SU-DHL-6 (cell line): ENCODE data around the gene IDH3G.

ENCODE experiments used
- H2AFZ ChIP-seq: fragments of 200-600 bp; sonication (generic); 2 replicates; pipeline ENCODE4 v1.6.1; 2014; ENCODE audit warnings: low read depth, mild to moderate bottlenecking, moderate library complexity, mixed read lengths, antibody characterized with exemption, low read length; ENCODE audit not compliant: severe bottlenecking
- H3F3A ChIP-seq: fragments of 200-600 bp; shearing (Covaris generic); 2 replicates; pipeline ENCODE4 v1.6.0; 2016; ENCODE audit warnings: antibody characterized with exemption, mild to moderate bottlenecking; ENCODE audit not compliant: insufficient read depth
- H3K27ac ChIP-seq: fragments of 200-600 bp; sonication (generic); 2 replicates; pipeline ENCODE4 v1.5.1; 2016; ENCODE audit warnings: low read depth, mild to moderate bottlenecking, low read length, moderate library complexity, mixed read lengths
- H3K27me3 ChIP-seq: fragments of 200-600 bp; sonication (generic), shearing (Covaris generic); 2 replicates; pipeline ENCODE4 v1.6.0; 2014; ENCODE audit warnings: mild to moderate bottlenecking, low read length
- H3K36me3 ChIP-seq: fragments of 200-600 bp; sonication (generic); 2 replicates; pipeline ENCODE4 v1.6.1; 2014; ENCODE audit warnings: mild to moderate bottlenecking, low read length, mixed read lengths
- H3K4me2 ChIP-seq: fragments of 300-600, 200-600 bp; shearing (Covaris generic), sonication (generic); 2 replicates; pipeline ENCODE4 v1.6.0; 2014; ENCODE audit warnings: low read length, low read depth, mild to moderate bottlenecking; ENCODE audit not compliant: poor library complexity, severe bottlenecking
- H3K4me3 ChIP-seq: fragments of 200-600 bp; sonication (generic); 2 replicates; pipeline ENCODE4 v1.5.1; 2014; ENCODE audit warnings: antibody characterized with exemption, low read length, mild to moderate bottlenecking, mixed read lengths; ENCODE audit not compliant: insufficient read depth, poor library complexity, severe bottlenecking
- H3K79me2 ChIP-seq: fragments of 200-600 bp; sonication (generic); 2 replicates; pipeline ENCODE4 v1.6.1; 2014; ENCODE audit warnings: mild to moderate bottlenecking, low read length, moderate library complexity; ENCODE audit not compliant: insufficient read depth
- H3K9ac ChIP-seq: fragments of 200-600 bp; sonication (generic); 2 replicates; pipeline ENCODE4 v1.7.0; 2014; ENCODE audit warnings: mild to moderate bottlenecking, low read length
- H3K9me2 ChIP-seq: fragments of 200-600 bp; sonication (generic); replicated peaks from 2 replicates; pipeline ENCODE4 v1.6.1; 2014; ENCODE audit warnings: low read length; ENCODE audit not compliant: insufficient read depth
- H3K9me3 ChIP-seq: fragments of 200-600 bp; sonication (generic); 2 replicates; pipeline ENCODE4 v1.6.1; 2014; ENCODE audit warnings: low read length, mixed read lengths; ENCODE audit not compliant: insufficient read depth
- H4K20me1 ChIP-seq: fragments of 200-600 bp; sonication (generic); 2 replicates; pipeline ENCODE4 v1.6.1; 2014; ENCODE audit warnings: low read depth, mild to moderate bottlenecking, antibody characterized with exemption, low read length, moderate library complexity, mixed read lengths
- EZH2phosphoT487 ChIP-seq: fragments of 200-600 bp; sonication (generic), shearing (Covaris generic); conservative IDR thresholded peaks from 2 replicates; pipeline ENCODE4 v1.6.1; 2018; ENCODE audit warnings: mild to moderate bottlenecking, antibody characterized with exemption, low read length, moderate library complexity, mixed read lengths
- TF ChIP-seq, protein P1 (sequence below): fragments of 200-600 bp; sonication (generic); IDR thresholded peaks from one replicate; pipeline ENCODE4 v1.5.1; 2017; ENCODE audit warnings: antibody characterized with exemption, mild to moderate bottlenecking, low read length, moderate library complexity; ENCODE audit not compliant: insufficient read depth, poor library complexity, severe bottlenecking

Gene IDH3G

DNA sequence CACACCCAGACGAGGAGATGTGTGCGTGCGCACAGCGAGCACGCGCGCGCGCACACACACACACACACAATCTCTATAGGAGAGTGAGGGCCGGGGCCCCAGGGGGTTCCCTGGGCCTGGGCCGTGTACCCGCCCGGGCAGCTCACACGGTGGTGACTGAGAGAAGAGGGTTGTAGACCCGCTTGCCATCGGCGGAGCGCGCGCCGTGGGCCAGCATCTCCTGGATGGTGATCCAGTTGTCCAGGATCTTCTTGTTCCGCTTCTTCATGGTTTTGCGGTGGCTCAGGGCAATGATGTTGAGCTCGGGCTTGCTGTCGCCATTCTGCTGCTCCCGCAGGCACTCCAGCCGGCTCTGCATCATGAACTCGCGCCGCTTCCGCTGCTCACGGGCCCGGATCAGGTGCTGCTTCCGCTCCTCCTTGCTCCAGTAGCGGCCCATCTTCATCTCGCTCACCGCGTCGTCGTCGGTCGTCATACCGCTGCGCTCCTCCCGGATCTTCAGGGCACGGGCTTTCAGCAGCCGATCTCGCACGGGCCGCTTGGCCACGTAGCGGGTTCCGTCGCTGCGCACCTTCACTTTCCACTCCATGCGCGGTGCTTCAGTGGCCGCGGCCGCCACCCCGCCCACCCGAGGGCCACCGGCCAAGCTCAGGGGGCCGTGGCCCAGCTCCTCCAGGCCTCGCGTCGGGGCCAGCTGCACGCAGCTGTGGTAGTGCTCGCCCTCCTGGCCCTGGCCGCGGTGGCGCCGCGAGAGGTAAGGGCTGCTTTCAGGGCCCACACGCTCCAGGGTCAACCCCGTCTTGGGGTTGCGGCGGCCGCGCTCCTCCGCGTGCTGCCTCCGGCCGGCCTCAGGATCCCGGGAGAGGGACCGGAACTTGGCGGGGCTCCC, 9.3 kb upstream of the IDH3G start:
- H3K27me3 ChIP-seq = no peaks in the 10 kb centered on the region
- no peaks in the 10 kb centered on the region for H3K36me3 ChIP-seq
- H2AFZ ChIP-seq = no peak overlapping the region
- H3K9me2 ChIP-seq = no peaks in the 10 kb centered on the region
- H3K4me2 ChIP-seq = no peak overlapping the region
- no peaks in the 10 kb centered on the region for H3K79me2 ChIP-seq
- H3K9ac ChIP-seq = no peak overlapping the region
- no peak overlapping the region for H3K27ac ChIP-seq
- H3F3A ChIP-seq = no peaks in the 10 kb centered on the region
- no peaks in the 10 kb centered on the region for H4K20me1 ChIP-seq
- no peaks in the 10 kb centered on the region for H3K9me3 ChIP-seq
- no peak overlapping the region for H3K4me3 ChIP-seq
- TF ChIP-seq, protein P1, sequence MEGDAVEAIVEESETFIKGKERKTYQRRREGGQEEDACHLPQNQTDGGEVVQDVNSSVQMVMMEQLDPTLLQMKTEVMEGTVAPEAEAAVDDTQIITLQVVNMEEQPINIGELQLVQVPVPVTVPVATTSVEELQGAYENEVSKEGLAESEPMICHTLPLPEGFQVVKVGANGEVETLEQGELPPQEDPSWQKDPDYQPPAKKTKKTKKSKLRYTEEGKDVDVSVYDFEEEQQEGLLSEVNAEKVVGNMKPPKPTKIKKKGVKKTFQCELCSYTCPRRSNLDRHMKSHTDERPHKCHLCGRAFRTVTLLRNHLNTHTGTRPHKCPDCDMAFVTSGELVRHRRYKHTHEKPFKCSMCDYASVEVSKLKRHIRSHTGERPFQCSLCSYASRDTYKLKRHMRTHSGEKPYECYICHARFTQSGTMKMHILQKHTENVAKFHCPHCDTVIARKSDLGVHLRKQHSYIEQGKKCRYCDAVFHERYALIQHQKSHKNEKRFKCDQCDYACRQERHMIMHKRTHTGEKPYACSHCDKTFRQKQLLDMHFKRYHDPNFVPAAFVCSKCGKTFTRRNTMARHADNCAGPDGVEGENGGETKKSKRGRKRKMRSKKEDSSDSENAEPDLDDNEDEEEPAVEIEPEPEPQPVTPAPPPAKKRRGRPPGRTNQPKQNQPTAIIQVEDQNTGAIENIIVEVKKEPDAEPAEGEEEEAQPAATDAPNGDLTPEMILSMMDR = no peak
- no peak for TF ChIP-seq EZH2phosphoT487

DNA sequence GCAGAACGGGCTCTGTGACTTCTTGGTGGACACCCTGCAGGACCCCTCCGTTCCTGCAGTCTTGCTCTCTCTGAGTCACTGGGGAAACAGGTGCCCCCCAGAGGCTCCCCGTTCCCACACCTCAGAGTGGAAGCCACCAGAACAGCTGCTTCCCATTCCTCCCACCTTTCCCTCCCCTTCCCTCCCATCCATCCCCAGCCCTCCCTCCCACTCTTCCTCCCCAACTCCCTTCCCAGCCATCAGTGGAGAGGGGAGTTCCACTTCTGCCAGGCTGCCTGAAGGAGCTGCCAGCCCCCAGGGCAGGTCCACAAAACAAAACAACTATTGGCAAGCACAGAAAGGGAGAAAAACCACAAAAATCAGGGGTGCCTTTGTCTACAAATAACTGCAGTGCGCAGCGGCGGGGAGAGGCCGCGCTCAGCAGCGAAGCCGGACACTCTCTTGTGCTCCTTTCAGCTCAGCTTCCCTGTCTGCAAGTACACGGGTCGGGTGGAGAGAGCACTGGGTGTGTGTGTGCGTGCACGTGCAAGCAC, 8.4 kb upstream of the IDH3G start:
- no peak overlapping the region for H3K9ac ChIP-seq
- no peaks in the 10 kb centered on the region for H4K20me1 ChIP-seq
- no peaks in the 10 kb centered on the region for H3K9me2 ChIP-seq
- no peaks in the 10 kb centered on the region for H3F3A ChIP-seq
- no peak overlapping the region for H2AFZ ChIP-seq
- H3K79me2 ChIP-seq = no peaks in the 10 kb centered on the region
- no peaks in the 10 kb centered on the region for H3K27me3 ChIP-seq
- no peak overlapping the region for H3K4me3 ChIP-seq
- no peak overlapping the region for H3K4me2 ChIP-seq
- H3K9me3 ChIP-seq = no peaks in the 10 kb centered on the region
- no peak overlapping the region for H3K27ac ChIP-seq
- H3K36me3 ChIP-seq = no peaks in the 10 kb centered on the region
- TF ChIP-seq, protein P1 = no peak
- no peak for TF ChIP-seq EZH2phosphoT487

DNA sequence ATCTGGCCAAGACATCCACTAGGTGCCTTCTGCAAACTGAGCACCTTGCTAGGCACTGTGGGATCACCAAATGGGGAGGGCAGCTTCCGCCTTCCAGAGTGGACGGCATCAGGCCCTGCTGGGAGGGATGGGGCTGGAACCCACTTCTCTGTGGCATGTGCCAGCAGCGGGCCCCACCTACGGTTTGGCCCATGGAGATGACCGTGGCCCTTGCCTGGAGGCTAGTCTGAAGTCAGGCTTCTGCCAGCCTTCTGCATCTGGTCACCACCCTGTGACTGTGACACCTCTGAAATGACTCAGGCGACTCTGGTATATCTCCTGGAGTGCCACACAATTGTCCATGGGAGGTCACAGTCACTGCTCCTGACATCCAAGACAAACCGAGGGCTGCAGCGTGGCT, 7.5 kb upstream of the IDH3G start:
- Histone ChIP-seq H3K36me3 (no peaks in the 10 kb centered on the region), H3F3A (no peaks in the 10 kb centered on the region), H3K9ac (no peak overlapping the region), H3K79me2 (no peaks in the 10 kb centered on the region), H3K4me3 (no peak overlapping the region), H3K9me2 (no peaks in the 10 kb centered on the region), H3K27ac (no peak overlapping the region), H3K9me3 (no peaks in the 10 kb centered on the region), H4K20me1 (no peaks in the 10 kb centered on the region), H2AFZ (no peak overlapping the region), H3K4me2 (no peak overlapping the region), H3K27me3 (no peaks in the 10 kb centered on the region)
- TF ChIP-seq, protein P1 = no peak
- TF ChIP-seq EZH2phosphoT487 = no peak
